ENCODE results near the gene TTLL11.

DNA sequence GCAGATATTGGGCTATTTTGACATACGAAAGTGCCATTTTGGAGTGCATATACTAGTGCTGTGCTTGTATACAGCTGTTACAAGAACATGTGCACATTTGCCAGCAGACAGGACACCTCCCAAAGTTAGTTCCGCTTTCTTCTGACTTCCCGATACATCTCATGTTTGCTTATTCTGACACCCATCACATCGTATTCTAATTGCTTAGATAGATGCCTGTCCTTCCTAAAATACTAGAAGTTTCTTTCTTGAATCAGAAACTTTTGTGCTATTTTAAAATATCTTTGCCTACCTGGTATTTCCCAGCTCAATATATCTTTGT is 177.8 kb downstream of the TTLL11 start:
- no peak for TF ChIP-seq POLR2A (IDR thresholded peaks at IDR 0.05)
- TF ChIP-seq, protein P1, sequence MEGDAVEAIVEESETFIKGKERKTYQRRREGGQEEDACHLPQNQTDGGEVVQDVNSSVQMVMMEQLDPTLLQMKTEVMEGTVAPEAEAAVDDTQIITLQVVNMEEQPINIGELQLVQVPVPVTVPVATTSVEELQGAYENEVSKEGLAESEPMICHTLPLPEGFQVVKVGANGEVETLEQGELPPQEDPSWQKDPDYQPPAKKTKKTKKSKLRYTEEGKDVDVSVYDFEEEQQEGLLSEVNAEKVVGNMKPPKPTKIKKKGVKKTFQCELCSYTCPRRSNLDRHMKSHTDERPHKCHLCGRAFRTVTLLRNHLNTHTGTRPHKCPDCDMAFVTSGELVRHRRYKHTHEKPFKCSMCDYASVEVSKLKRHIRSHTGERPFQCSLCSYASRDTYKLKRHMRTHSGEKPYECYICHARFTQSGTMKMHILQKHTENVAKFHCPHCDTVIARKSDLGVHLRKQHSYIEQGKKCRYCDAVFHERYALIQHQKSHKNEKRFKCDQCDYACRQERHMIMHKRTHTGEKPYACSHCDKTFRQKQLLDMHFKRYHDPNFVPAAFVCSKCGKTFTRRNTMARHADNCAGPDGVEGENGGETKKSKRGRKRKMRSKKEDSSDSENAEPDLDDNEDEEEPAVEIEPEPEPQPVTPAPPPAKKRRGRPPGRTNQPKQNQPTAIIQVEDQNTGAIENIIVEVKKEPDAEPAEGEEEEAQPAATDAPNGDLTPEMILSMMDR (IDR thresholded peaks at IDR 0.05): no peak
